HepG2 (cell line): ENCODE data around the gene VAV2. TPM values are rescaled to one million over a fixed set of nuclear protein-coding genes. Genes with fewer than 3 reads are reported as not detected.
A peak's percentile ranks its signal among the peaks of the same experiment; 100 is the strongest.

ENCODE experiments used
- EP300 ChIP-seq, 3 experiments: sonication (generic) in 1 of 3; formaldehyde crosslinking in 1 of 3; IDR thresholded peaks; 2 replicates each; pipeline versions ENCODE4 v1.5.1 to v1.6.1; 2011 to 2020; ENCODE audit warnings: low read depth in 2 of 3, low read length in 2 of 3, borderline replicate concordance in 1 of 3, improper control_type of control experiment in 1 of 3, mild to moderate bottlenecking in 1 of 3, missing genetic modification reagents in 1 of 3, moderate library complexity in 1 of 3
- JDP2 ChIP-seq: sonication (generic); formaldehyde crosslinking; IDR thresholded peaks from 2 replicates; pipeline ENCODE4 v1.8.1; 2022; ENCODE audit warnings: missing genetic modification reagents, borderline replicate concordance
- KDM4B ChIP-seq: sonication (generic); formaldehyde crosslinking; IDR thresholded peaks from 2 replicates; pipeline ENCODE4 v1.4.0; 2020; ENCODE audit warnings: missing genetic modification reagents
- MTA1 ChIP-seq: sonication (generic); formaldehyde crosslinking; IDR thresholded peaks from 2 replicates; pipeline ENCODE4 v1.4.0; 2020; ENCODE audit warnings: missing genetic modification reagents, mild to moderate bottlenecking, borderline replicate concordance
- SCMH1 ChIP-seq: sonication (generic); formaldehyde crosslinking; IDR thresholded peaks from 2 replicates; pipeline ENCODE4 v1.9.0; 2021; ENCODE audit warnings: missing genetic modification reagents, mild to moderate bottlenecking, borderline replicate concordance
- TP53 ChIP-seq: sonication (generic); formaldehyde crosslinking; conservative IDR thresholded peaks from 2 replicates; pipeline ENCODE4 v1.4.0; 2020; ENCODE audit warnings: missing genetic modification reagents
- ZBTB20 ChIP-seq: sonication (generic); formaldehyde crosslinking; IDR thresholded peaks from 2 replicates; pipeline ENCODE4 v1.8.1; 2023; ENCODE audit warnings: missing genetic modification reagents, low read depth, mild to moderate bottlenecking, borderline replicate concordance
- ZNF232 ChIP-seq: sonication (generic); formaldehyde crosslinking; IDR thresholded peaks from 2 replicates; pipeline ENCODE4 v1.4.0; 2020; ENCODE audit warnings: missing genetic modification reagents, borderline replicate concordance
- ZNF451 ChIP-seq: sonication (generic); formaldehyde crosslinking; IDR thresholded peaks from 2 replicates; pipeline ENCODE4 v1.5.0; 2020; ENCODE audit warnings: mild to moderate bottlenecking, missing genetic modification reagents
- ZNF775 ChIP-seq: sonication (generic); formaldehyde crosslinking; IDR thresholded peaks from 2 replicates; pipeline ENCODE4 v1.4.0; 2020; ENCODE audit warnings: missing genetic modification reagents, mild to moderate bottlenecking, moderate library complexity, borderline replicate concordance
- ZNF879 ChIP-seq: sonication (generic); formaldehyde crosslinking; IDR thresholded peaks from 2 replicates; pipeline ENCODE4 v1.8.1; 2023; ENCODE audit warnings: missing genetic modification reagents
- polyA plus RNA-seq, 8 experiments: library from polyadenylated mRNA; depleted of rRNA in 3 of 8; stranded (reverse) in 7 of 8; unstranded in 1 of 8; fragments of >200 nt; fragmentation: Illumina TruSeq in 4 of 8; extraction: Trizol in 4 of 8; gene quantifications; 2 replicates each; pipeline versions ENCODE4 v1.2.1 to v1.2.3, GENCODE V29; 2011 to 2016; ENCODE audit warnings: low read depth in 4 of 8, missing spikeins in 1 of 8, mixed read lengths in 1 of 8; ENCODE audit not compliant: insufficient read depth in 1 of 8
- total RNA-seq, 5 experiments: library from RNA; depleted of rRNA; stranded (reverse); fragments of >200 nt; fragmentation: Illumina TruSeq; extraction: Trizol; gene quantifications; 2 replicates each; pipeline ENCODE4 v1.2.3, GENCODE V29; 2016; ENCODE audit warnings: low read depth in 1 of 5
- TF ChIP-seq, protein P1 (sequence below): sonication (generic); formaldehyde crosslinking; IDR thresholded peaks from 2 replicates; pipeline ENCODE4 v1.4.0; 2020; ENCODE audit warnings: missing genetic modification reagents
- TF ChIP-seq, protein P2 (sequence below): sonication (generic); formaldehyde crosslinking; IDR thresholded peaks from 2 replicates; pipeline ENCODE4 v1.4.0; 2020; ENCODE audit warnings: mild to moderate bottlenecking, missing genetic modification reagents
- TF ChIP-seq, protein P3 (sequence below): sonication (generic); formaldehyde crosslinking; IDR thresholded peaks from 2 replicates; pipeline ENCODE4 v1.4.0; 2020; ENCODE audit warnings: mild to moderate bottlenecking, missing genetic modification reagents
- TF ChIP-seq, protein P4 (sequence below): sonication (generic); formaldehyde crosslinking; IDR thresholded peaks from 2 replicates; pipeline ENCODE4 v1.9.0; 2022; ENCODE audit warnings: low read depth, missing genetic modification reagents

The VAV2 gene
- total and polyA plus RNA-seq, 2 of the 13 experiments (the other 11 are each of a cell fraction or from before 2014, with no cell fraction given) = 22.5 to 22.9 TPM

DNA sequence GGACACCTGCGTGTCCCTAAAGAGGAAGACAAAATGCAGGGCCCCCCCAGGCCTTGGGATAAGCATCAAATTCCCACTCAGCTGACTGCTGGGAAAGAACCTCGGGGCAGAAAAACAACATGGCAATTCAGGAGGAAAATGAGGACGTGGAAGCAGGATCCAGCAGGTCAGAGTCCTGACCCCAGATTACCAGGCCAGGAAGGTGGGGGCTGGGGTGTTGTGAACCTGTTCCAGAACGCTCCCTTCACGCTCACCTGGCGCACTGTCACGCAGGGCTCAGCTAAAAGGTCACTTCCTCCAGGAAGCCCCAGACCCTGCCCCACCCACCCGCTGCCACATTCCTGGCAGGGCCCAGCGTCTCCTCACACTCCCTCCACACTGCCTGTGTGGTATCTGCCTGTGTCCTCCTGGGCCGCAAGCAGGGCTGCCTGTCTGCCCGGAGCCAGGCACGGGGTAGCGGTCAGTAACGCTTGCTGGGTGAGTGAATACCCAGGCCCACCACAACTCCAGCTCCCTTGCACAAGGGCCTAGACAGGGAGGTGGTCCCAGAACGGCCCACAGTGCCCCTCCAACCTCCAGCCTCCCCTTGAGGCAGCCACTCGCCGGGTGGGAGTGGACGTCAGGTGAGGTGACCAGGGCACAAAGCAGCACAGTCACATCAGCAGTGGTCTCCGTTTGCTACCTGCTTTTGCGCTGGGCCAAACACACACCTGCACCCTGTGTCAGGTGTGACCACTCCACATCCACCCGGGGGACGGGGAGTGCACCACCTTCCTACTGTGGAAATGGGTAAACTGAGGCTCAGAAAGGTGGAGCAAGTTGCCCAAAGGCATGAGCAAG, 18.1 kb downstream of the VAV2 start (continued):
- TF ChIP-seq KDM4B (CRISPR knock-in tag) (no peak), ZNF775 (CRISPR knock-in tag) (no peak), ZBTB20 (peak; percentile 26; the same call in 1 of the 2 replicates), TP53 (CRISPR knock-in tag) (no peak), ZNF879 (CRISPR knock-in tag) (no peak), JDP2 (CRISPR knock-in tag) (no peak), ZNF232 (no peak), SCMH1 (CRISPR knock-in tag) (no peak), ZNF451 (CRISPR knock-in tag) (no peak), MTA1 (peak; percentile 80; the same call in 1 of the 2 replicates), EP300 (IDR thresholded peaks at IDR 0.05; ENCODE audit: low read depth in 2 of 2, low read length in 2 of 2) (0 out of 4 replicates have a peak, but pooled peaks of 1 of the 2 experiments have one; percentile 4), EP300 (CRISPR knock-in tag; IDR thresholded peaks at IDR 0.05; ENCODE audit: borderline replicate concordance) (no peak)
- TF ChIP-seq, protein P1, sequence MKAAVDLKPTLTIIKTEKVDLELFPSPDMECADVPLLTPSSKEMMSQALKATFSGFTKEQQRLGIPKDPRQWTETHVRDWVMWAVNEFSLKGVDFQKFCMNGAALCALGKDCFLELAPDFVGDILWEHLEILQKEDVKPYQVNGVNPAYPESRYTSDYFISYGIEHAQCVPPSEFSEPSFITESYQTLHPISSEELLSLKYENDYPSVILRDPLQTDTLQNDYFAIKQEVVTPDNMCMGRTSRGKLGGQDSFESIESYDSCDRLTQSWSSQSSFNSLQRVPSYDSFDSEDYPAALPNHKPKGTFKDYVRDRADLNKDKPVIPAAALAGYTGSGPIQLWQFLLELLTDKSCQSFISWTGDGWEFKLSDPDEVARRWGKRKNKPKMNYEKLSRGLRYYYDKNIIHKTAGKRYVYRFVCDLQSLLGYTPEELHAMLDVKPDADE = no peak
- TF ChIP-seq, protein P2, sequence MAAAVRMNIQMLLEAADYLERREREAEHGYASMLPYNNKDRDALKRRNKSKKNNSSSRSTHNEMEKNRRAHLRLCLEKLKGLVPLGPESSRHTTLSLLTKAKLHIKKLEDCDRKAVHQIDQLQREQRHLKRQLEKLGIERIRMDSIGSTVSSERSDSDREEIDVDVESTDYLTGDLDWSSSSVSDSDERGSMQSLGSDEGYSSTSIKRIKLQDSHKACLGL = no peak
- TF ChIP-seq, protein P3, sequence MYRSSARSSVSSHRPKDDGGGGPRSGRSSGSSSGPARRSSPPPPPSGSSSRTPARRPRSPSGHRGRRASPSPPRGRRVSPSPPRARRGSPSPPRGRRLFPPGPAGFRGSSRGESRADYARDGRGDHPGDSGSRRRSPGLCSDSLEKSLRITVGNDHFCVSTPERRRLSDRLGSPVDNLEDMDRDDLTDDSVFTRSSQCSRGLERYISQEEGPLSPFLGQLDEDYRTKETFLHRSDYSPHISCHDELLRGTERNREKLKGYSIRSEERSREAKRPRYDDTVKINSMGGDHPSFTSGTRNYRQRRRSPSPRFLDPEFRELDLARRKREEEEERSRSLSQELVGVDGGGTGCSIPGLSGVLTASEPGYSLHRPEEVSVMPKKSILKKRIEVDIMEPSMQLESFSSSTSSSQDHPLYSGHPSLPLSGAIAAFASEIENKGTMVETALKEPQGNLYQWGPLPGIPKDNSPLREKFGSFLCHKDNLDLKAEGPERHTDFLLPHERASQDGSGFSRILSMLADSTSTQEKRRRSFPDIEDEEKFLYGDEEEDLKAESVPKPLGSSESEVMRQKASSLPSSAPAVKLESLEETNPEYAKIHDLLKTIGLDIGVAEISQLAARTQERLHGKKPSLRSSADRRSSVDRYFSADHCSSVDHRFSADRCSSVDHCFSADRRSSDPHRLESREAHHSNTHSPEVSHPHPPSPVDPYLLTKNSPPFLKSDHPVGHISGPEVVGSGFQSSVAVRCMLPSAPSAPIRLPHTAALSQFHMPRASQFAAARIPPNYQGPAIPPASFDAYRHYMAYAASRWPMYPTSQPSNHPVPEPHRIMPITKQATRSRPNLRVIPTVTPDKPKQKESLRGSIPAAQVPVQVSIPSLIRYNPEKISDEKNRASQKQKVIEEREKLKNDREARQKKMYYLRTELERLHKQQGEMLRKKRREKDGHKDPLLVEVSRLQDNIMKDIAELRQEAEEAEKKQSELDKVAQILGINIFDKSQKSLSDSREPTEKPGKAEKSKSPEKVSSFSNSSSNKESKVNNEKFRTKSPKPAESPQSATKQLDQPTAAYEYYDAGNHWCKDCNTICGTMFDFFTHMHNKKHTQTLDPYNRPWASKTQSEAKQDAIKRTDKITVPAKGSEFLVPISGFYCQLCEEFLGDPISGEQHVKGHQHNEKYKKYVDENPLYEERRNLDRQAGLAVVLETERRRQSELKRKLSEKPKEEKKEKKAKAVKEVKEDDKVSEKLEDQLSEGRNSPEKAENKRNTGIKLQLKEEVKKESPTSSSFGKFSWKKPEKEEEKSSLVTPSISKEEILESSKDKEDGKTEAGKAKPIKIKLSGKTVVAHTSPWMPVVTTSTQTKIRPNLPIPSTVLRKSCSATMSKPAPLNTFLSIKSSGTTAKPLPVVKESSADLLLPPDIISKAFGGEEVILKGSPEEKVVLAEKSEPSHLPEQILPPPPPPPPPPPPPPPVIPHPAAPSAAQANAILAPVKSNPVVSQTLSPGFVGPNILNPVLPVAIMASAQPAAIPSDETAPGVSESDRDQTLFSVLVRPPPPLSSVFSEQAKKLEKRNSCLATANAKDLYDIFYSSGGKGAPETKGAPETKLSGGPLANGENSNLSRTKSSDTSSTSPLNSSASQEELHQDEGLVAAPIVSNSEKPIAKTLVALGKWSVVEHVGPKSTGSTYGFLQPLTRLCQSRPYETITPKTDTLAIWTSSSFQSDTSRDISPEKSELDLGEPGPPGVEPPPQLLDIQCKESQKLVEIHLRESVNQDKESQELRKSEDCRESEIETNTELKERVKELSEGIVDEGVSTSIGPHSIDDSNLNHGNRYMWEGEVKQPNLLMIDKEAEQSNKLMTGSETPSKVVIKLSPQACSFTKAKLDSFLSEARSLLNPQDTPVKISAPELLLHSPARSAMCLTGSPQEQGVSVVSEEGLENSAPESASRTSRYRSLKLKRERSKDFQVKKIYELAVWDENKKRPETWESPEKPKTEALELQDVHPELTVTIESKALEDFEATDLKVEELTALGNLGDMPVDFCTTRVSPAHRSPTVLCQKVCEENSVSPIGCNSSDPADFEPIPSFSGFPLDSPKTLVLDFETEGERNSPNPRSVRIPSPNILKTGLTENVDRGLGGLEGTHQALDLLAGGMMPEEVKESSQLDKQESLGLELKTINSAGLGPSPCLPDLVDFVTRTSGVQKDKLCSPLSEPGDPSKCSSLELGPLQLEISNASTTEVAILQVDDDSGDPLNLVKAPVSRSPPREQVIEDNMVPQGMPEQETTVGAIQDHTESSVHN (CRISPR knock-in tag) = no peak
- TF ChIP-seq, protein P4, sequence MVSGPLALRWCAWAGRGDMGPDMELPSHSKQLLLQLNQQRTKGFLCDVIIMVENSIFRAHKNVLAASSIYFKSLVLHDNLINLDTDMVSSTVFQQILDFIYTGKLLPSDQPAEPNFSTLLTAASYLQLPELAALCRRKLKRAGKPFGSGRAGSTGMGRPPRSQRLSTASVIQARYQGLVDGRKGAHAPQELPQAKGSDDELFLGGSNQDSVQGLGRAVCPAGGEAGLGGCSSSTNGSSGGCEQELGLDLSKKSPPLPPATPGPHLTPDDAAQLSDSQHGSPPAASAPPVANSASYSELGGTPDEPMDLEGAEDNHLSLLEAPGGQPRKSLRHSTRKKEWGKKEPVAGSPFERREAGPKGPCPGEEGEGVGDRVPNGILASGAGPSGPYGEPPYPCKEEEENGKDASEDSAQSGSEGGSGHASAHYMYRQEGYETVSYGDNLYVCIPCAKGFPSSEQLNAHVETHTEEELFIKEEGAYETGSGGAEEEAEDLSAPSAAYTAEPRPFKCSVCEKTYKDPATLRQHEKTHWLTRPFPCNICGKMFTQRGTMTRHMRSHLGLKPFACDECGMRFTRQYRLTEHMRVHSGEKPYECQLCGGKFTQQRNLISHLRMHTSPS (CRISPR knock-in tag) = 0 out of 2 replicates have a peak, but pooled peaks have one; percentile 47
